Measurements from ENCODE around the gene CACNA2D3. TPM values are rescaled to one million over a fixed set of nuclear protein-coding genes. Genes with fewer than 3 reads are reported as not detected.

CACNA2D3 gene
- total RNA-seq, 2 experiments from 2014 or later: not detected

DNA sequence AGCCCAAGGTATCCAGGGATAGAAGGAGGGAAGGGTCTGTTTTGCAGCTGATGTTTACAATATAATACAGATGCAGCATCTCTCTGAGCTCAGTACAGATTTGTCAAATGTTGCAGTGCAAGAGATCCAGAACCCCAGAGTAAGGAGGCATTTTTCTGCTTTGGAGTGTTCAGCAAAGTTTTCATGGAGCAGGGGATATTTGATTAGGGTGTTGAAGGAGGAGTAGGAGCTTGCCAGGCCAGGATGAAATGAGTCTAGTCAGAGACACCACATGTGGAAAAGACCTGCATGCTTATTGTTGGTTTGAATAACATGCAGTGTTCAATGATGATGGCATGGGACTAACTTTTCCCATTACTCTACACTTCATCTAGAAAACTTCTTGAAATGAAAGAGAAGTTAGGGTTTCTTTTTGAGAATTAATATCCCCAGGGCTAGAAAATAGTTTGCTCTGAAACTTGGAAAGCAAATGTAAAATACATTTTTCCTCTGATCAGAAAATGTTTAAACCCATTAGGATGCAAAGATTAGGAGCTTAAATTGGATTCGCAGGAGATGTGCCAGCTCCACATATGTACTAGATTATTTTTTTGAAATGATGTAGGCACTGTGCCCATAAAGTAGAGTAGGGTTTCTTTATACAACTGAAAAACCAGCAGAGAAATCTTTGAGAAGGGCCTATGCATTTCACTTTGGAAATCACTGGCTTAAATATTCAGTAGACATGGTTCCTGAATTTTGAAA, 243.8 kb downstream of the CACNA2D3 start:
- intact Hi-C loops (cut with micrococcal nuclease): no loop called here
- no peak overlapping the region for H3K27ac Mint-ChIP-seq
- no peaks in the 10 kb centered on the region for H3K9me3 Mint-ChIP-seq
- CTCF ChIA-PET: interaction anchor here (0.6 kb wide), 1 partner anchor 1680 kb away, joined by 5 read pairs; no protein-coding TSS in a partner anchor
- H3K27me3 Mint-ChIP-seq: no peaks in the 10 kb centered on the region
- no peaks in the 10 kb centered on the region for H3K36me3 Mint-ChIP-seq
- H3K4me1 Mint-ChIP-seq (ENCODE audit: low read depth): no peaks in the 10 kb centered on the region
- DNase-seq: no peak
- POLR2A ChIA-PET: no interaction called here
- H3K4me3 Mint-ChIP-seq: no peak overlapping the region

DNA sequence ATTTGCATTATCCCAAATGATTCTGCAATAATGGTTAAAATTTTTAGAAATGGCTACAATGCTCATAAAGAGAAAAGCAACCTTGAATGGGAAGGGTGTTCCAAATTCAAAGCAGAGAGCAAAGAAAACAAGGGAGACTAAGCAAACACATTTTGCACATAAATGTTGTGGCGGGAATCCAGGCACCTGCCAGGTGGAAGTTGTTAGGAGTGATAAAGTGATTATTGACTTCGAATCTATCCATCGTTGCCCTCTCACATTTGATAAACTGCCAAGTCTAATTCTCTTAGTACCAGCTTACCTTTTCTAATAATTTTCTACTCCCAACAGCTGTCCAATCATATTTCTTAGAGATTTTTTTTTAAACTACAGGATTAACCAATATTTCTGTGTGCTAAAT, 244.5 kb downstream of the CACNA2D3 start:
- Mint-ChIP-seq H3K4me3 (no peak overlapping the region), H3K27ac (no peak overlapping the region), H3K4me1 (ENCODE audit: low read depth) (no peaks in the 10 kb centered on the region), H3K9me3 (no peaks in the 10 kb centered on the region), H3K27me3 (no peaks in the 10 kb centered on the region), H3K36me3 (no peaks in the 10 kb centered on the region)
- ChIA-PET CTCF (interaction anchor here (0.6 kb wide), 1 partner anchor 1680 kb away, joined by 5 read pairs; no protein-coding TSS in a partner anchor), POLR2A (no interaction called here)
- intact Hi-C loops (cut with micrococcal nuclease): no loop called here
- DNase-seq: no peak

DNA sequence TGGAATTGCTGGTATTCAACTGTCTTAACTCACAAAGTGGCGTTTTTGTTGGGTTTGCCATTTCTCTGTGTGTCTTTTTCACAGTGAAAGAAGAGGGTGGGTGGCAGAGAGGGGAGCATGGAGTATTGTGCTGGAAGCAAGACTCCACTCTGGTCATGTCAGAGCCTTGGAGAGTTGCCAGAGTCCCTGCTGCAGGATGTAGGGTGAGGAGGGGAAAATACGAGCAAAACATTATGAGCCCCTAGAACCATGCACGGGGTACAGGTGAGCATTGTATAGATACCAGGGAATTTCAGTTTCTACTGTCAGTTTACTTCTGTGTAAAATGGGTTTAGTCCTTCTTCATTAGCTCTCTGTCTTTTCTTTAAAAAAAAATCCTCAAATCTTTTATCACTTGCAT, 249.9 kb downstream of the CACNA2D3 start:
- ChIA-PET POLR2A (no interaction called here), CTCF (interaction anchor here (0.6 kb wide), 1 partner anchor 31 kb away, joined by 3 read pairs; no protein-coding TSS in a partner anchor)
- no peaks in the 10 kb centered on the region for H3K36me3 Mint-ChIP-seq

DNA sequence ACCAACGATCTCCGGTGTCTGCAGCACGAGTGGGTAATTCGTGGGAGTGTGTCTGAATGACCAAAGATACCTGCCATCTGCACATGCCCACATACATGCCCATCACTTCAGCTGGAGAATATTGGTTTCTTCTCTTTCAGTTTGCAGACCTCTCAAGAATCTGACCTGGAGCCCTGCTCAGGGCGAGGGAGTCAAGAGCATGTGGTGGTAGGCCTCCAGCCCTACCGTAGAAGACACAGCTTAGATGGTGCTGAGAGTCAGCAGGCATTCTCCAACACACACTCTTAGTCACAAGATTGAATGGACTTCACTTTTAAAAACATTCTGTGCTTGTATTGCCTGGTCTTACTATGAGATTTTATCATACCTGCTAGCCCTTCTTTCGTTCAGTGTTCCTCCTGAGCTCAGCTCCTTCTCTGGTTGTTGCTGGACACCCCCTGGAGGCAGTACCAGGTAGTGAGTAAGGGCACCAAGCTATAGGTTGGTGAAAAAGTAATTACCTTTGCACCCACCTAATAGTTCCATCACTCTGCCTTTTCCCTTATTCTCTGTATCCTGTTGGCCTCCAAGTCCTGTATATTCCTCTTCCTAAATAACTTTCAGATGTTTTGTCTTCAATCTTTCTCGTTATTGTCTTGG, 252.0 kb downstream of the CACNA2D3 start:
- no peak overlapping the region for H3K27ac Mint-ChIP-seq
- ChIA-PET CTCF (interaction anchor here (1.2 kb wide), 1 partner anchor 436 kb away, joined by 11 read pairs; no protein-coding TSS in a partner anchor), POLR2A (no interaction called here)
- DNase-seq: no peak
- H3K9me3 Mint-ChIP-seq: no peaks in the 10 kb centered on the region
- H3K4me3 Mint-ChIP-seq: no peak overlapping the region
- H3K36me3 Mint-ChIP-seq: no peaks in the 10 kb centered on the region
- peaks cover 7% of the 10 kb centered on the region for H3K27me3 Mint-ChIP-seq
- intact Hi-C loops (cut with micrococcal nuclease): no loop called here
- no peaks in the 10 kb centered on the region for H3K4me1 Mint-ChIP-seq (ENCODE audit: low read depth)

More for the DNA sequence above, 249.9 kb downstream of the CACNA2D3 start:
- Mint-ChIP-seq H3K4me1 (ENCODE audit: low read depth) (no peaks in the 10 kb centered on the region), H3K4me3 (no peak overlapping the region), H3K27me3 (peaks cover 7% of the 10 kb centered on the region), H3K9me3 (no peaks in the 10 kb centered on the region), H3K27ac (no peak overlapping the region)
- DNase-seq: no peak
- intact Hi-C loops (cut with micrococcal nuclease): no loop called here

DNA sequence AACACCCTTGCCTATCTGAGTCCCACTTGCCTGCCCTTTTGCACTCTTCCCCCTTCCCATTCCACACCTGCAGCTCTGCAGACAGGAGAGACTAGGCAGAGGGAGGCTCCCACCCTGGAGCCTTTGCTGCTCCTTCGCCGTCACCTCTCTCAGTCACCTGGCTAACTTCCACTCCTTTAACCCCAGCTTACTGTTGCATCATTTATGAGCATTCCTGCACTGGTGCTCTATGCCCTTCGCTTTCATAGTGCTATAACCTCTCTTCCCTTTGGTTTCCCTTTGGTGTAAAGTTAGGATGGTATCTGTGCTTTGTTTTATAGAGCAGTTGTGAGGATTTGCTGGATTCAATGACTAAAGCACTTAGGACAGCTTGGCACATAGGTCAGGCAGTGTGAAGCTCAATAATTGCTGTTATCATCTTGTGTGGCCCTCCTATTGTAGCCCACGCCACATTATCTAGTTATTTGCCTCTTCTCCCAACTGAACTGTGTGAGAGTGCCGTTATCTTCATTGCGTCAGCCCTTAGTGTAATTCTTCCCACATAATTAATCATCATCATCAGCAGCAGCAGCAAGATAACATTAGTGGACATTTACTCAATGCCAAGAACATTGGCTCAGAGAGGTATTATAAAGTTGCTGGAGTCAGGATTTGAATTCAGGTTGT, 253.9 kb downstream of the CACNA2D3 start:
- ChIA-PET CTCF (no interaction called here), POLR2A (no interaction called here)
- Mint-ChIP-seq H3K4me1 (ENCODE audit: low read depth) (no peaks in the 10 kb centered on the region), H3K27me3 (peaks cover 7% of the 10 kb centered on the region), H3K4me3 (no peak overlapping the region), H3K9me3 (no peaks in the 10 kb centered on the region), H3K27ac (no peak overlapping the region), H3K36me3 (no peaks in the 10 kb centered on the region)
- intact Hi-C loops (cut with micrococcal nuclease): no loop called here
- no peak for DNase-seq

DNA sequence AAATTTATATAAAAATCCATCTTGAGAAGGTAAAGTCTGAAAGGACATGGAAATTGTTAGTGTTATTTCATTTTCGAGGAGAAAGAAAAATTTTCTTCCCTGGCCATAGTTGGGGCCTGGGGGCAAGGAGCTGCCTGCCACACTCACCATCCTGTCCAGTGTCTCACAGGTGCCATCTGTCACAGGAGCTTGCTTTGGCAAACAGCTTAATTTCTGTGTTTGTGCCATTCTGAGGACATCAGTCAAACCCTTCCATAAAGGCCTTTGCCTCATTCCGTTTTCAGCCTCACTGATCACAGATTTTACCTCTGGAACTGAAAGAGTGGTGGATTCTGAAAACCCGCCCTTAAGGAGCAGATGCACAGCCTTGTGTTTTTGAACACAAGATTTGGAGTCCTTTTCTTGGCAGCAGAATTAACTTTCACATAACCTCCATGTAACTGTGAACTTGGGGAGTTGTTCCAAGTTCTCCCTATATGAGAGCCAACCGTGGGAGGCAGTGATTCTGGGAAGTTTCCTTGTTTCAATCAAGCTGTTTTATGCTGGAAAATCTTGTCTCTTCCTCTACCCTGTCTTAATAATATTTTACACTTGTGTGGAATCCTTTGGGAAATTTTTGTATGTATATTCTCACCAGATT, 254.7 kb downstream of the CACNA2D3 start:
- no peak for DNase-seq
- no peaks in the 10 kb centered on the region for H3K4me1 Mint-ChIP-seq (ENCODE audit: low read depth)
- no peaks in the 10 kb centered on the region for H3K9me3 Mint-ChIP-seq
- H3K27me3 Mint-ChIP-seq: peaks cover 7% of the 10 kb centered on the region
- no peak overlapping the region for H3K4me3 Mint-ChIP-seq
- ChIA-PET POLR2A (no interaction called here), CTCF (no interaction called here)
- H3K36me3 Mint-ChIP-seq: no peaks in the 10 kb centered on the region
- H3K27ac Mint-ChIP-seq: no peak overlapping the region
- intact Hi-C loops (cut with micrococcal nuclease): no loop called here

DNA sequence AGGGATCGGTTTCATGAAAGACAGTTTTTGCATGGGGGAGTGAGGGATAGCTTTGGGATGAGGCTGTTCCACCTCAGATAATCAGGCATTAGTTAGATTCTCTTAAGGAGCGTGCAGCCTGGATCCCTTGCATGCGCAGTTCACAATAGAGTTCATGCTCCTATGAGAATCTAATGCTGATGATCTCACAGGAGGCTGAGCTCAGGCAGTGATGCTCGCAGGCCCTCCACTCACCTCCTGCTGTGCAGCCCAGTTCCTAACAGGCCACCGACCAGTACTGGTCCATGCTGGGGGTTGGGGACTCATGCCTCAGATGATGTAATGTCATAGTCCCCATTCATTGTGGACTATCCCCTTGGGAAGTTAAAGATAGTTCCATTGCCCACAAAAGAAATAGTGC, 255.8 kb downstream of the CACNA2D3 start:
- Mint-ChIP-seq H3K9me3 (no peaks in the 10 kb centered on the region), H3K27me3 (peaks cover 7% of the 10 kb centered on the region), H3K4me3 (no peak overlapping the region), H3K27ac (no peak overlapping the region), H3K4me1 (ENCODE audit: low read depth) (no peaks in the 10 kb centered on the region), H3K36me3 (no peaks in the 10 kb centered on the region)
- CTCF ChIA-PET: no interaction called here
- POLR2A ChIA-PET: no interaction called here
- DNase-seq: no peak
- intact Hi-C loops (cut with micrococcal nuclease): no loop called here

DNA sequence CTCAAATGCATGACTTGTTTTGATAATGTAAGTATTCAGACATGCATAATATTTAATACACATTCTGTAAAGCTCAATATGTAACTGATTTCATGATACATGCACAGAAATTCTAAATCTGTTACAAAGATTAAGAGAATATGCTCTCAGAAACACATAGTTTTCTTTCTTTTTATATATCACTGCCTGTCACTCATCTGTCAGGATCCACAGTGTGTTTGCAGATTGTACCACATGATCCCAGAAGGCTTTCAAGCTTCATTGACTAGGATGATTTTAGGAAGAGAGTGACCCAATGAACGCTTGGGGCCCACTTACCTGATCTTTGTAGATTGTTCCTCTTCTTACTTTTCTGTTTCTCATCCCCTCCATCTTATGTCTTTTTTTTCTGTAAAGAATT, 261.9 kb downstream of the CACNA2D3 start:
- Mint-ChIP-seq H3K27me3 (no peaks in the 10 kb centered on the region), H3K9me3 (peaks cover 3% of the 10 kb centered on the region), H3K27ac (no peak overlapping the region), H3K4me1 (ENCODE audit: low read depth) (no peaks in the 10 kb centered on the region), H3K36me3 (no peaks in the 10 kb centered on the region), H3K4me3 (no peak overlapping the region)
- intact Hi-C loops (cut with micrococcal nuclease): no loop called here
- POLR2A ChIA-PET: no interaction called here
- no peak for DNase-seq
- CTCF ChIA-PET: no interaction called here

DNA sequence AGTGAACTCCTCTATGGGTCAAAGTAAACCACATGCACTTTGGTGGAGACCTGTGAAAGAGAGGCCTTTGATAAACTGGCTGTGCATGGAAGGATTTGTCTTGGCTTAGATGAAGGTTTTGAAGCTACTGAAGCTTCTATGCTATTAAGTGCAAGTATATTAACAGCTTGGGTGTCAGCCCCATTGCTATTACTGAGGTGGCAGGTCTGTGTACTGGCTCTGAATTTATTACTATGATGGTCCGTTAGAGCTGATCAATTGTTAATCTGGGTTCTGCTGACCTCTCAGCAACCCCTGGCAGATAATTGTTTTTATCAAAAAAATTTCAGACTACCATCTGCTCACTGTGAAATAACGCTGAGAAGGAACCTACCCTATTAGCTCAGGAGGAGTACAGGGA, 268.2 kb downstream of the CACNA2D3 start:
- ChIA-PET POLR2A (no interaction called here), CTCF (no interaction called here)
- H3K4me3 Mint-ChIP-seq: no peak overlapping the region
- no peak overlapping the region for H3K27ac Mint-ChIP-seq
- peaks cover 3% of the 10 kb centered on the region for H3K9me3 Mint-ChIP-seq
- no peaks in the 10 kb centered on the region for H3K4me1 Mint-ChIP-seq (ENCODE audit: low read depth)
- intact Hi-C loops (cut with micrococcal nuclease): no loop called here
- no peaks in the 10 kb centered on the region for H3K36me3 Mint-ChIP-seq
- no peak for DNase-seq
- H3K27me3 Mint-ChIP-seq: no peaks in the 10 kb centered on the region

DNA sequence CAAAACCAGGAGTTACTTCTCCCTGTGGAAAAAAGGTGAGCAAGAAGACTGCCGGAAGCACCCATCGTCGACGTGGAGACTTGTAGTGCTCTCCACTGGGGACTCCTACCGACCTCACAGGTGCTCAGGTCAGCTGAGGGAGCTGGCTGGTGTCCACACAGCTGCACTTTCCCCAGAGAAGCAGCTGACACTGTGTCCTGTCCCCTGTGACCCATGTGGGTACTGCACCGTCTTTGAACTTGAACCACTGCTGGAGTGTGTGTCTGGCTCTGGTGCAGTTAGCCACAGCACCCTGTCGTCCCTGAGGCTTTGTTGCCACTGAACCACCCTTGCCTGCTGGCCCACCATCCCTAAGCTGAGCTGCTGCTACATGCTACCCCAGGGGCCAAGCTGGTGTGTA, 270.8 kb downstream of the CACNA2D3 start:
- H3K4me3 Mint-ChIP-seq: no peak overlapping the region
- DNase-seq: no peak
- ChIA-PET CTCF (no interaction called here), POLR2A (no interaction called here)
- H3K4me1 Mint-ChIP-seq (ENCODE audit: low read depth): no peaks in the 10 kb centered on the region
- intact Hi-C loops (cut with micrococcal nuclease): no loop called here
- no peak overlapping the region for H3K27ac Mint-ChIP-seq
- peaks cover 2% of the 10 kb centered on the region for H3K9me3 Mint-ChIP-seq
- H3K27me3 Mint-ChIP-seq: no peaks in the 10 kb centered on the region
- H3K36me3 Mint-ChIP-seq: no peaks in the 10 kb centered on the region

DNA sequence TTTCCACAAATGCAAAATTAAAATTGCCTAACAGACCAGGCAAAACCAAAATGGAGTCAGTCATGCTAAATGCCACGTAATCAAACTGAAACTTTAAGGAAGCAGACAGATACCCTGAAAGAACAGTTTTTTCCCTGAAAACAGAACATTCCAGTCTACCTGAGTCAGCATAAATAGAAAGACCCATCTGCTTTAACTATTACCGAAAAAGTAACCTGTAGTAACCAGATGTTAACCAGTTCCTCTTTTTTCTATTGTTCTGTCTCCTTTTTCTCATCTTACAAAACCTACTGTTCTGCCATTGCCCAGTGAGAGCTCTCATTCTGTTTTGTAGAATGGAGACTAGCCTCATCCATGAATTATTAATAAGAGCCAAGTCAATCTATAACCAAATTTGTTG, 286.0 kb downstream of the CACNA2D3 start:
- H3K4me1 Mint-ChIP-seq (ENCODE audit: low read depth): no peaks in the 10 kb centered on the region
- CTCF ChIA-PET: no interaction called here
- intact Hi-C loops (cut with micrococcal nuclease): no loop called here
- no peak for DNase-seq
- H3K36me3 Mint-ChIP-seq: no peaks in the 10 kb centered on the region
- no peak overlapping the region for H3K4me3 Mint-ChIP-seq
- no peak overlapping the region for H3K27ac Mint-ChIP-seq
- POLR2A ChIA-PET: no interaction called here
- H3K27me3 Mint-ChIP-seq: no peaks in the 10 kb centered on the region
- H3K9me3 Mint-ChIP-seq: peaks cover 9% of the 10 kb centered on the region

DNA sequence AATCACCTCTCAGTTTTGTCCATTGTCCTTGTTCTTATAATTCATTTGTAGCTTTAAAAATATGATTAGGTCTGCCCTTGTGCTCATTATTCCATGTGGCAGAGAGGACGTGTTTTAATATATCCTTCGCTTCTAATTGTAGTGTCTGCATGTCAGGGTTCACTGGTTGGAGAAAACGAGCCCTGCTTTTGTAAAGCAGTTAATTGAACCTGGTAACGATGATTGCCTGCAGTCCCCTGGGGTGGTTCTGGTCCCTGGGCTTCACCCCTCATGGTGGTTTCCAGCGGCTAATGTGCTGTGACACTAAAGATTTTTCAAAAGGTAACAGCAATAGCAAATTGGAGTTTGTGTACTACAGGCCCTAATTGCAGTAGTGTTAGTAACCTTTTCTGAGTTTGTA, 299.6 kb downstream of the CACNA2D3 start:
- Mint-ChIP-seq H3K27ac (no peak overlapping the region), H3K9me3 (no peaks in the 10 kb centered on the region), H3K36me3 (no peaks in the 10 kb centered on the region), H3K4me1 (ENCODE audit: low read depth) (no peaks in the 10 kb centered on the region), H3K27me3 (no peaks in the 10 kb centered on the region), H3K4me3 (no peak overlapping the region)
- no peak for DNase-seq
- CTCF ChIA-PET: no interaction called here
- POLR2A ChIA-PET: no interaction called here
- intact Hi-C loops (cut with micrococcal nuclease): no loop called here

All from activated CD4-positive, alpha-beta memory T cell treated with anti-CD3 and anti-CD28 coated beads for 36 hours (primary cell).